Stimulated activated CD4-positive, alpha-beta T cell treated with anti-CD3 and anti-CD28 coated beads, Interleukin-12 subunit alpha, Interleukin-12 subunit beta, amount 100 ng/mL, for 24 hours (primary cell): ENCODE measurements around the gene ERICH2.

ENCODE experiments used
- DNase-seq, 2 experiments: peaks; one replicate each; pipeline ENCODE4 v3.0.0-alpha.2; 2020; ENCODE audit warnings: low read depth in 2 of 2

The ERICH2 gene

DNA sequence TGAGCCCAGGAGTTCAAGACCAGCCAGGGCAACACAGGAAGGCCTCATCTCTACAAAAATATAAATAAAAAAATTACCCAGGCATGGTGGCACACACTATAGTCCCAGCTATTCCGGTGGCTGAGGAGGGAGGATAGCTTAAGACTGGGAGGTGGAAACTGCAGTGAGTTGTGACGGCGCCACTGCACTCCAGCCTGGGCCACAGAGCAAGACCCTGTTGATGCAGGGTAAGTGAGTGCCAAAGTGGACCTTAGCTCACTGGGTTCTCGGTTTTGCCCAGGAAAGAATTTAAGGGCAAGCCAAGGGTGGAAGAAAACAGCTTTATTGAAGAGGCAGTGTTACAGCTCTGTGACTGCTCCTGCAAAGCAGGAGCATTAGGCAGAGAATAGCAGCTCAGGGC, 6.9 kb upstream of the ERICH2 start:
- DNase-seq = no peak

DNA sequence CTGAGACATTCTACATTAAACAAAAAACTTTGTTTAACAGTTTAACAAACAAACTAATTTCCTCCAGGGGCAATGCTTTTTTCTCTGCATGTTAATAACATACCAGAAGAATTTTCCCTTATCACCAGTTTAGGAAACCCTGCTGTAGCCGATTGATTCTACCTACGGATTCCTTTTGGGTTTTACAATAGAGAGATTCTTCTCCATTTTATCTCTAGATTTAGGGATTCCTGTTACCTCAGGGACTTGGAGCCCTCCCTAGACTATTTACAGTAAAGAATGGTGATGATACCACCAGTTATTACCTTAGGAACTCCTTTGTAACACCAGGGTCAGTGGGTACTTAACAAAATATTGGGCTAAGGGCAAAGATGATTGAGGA, 5.3 kb upstream of the ERICH2 start:
- no peak for DNase-seq

DNA sequence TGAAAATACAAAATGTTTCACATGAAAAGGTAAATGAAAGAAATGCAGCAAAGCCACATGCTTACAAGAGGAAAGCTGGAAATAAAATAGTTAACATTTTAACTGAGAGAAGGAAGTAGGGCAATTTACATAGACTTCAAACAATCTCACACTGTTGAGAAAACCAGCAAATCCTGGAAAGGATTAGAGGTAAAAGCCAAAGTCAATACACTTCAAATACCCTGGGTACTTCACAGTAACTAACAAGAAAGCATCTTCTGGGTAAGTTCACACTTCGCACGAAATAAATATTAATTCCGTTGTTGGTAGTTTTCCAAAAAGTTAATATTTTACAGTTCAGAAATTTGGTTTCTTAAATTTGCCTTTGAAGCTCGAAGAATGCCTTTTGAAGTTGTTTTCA, 3.5 kb upstream of the ERICH2 start:
- no peak for DNase-seq

- peak; percentile 40 to 60 for DNase-seq
These were observed 635 bp downstream of the ERICH2 start for GRCh38 chr2:170770606-170771420.

- DNase-seq = no peak
These were observed 1.3 kb downstream of the ERICH2 start for GRCh38 chr2:170771421-170771937.

- DNase-seq = no peak
These were observed 2.1 kb downstream of the ERICH2 start for GRCh38 chr2:170772295-170772694.

GRCh38 chr2:170774074-170774473, 3.9 kb downstream of the ERICH2 start:
- no peak for DNase-seq

GRCh38 chr2:170778900-170779299, 8.7 kb downstream of the ERICH2 start:
- no peak for DNase-seq

- no peak for DNase-seq
These were observed 9.1 kb downstream of the ERICH2 start for GRCh38 chr2:170779304-170779703.

GRCh38 chr2:170782673-170783072, 12.5 kb downstream of the ERICH2 start:
- no peak for DNase-seq

GRCh38 chr2:170783549-170783948, 13.4 kb downstream of the ERICH2 start:
- no peak for DNase-seq

DNA sequence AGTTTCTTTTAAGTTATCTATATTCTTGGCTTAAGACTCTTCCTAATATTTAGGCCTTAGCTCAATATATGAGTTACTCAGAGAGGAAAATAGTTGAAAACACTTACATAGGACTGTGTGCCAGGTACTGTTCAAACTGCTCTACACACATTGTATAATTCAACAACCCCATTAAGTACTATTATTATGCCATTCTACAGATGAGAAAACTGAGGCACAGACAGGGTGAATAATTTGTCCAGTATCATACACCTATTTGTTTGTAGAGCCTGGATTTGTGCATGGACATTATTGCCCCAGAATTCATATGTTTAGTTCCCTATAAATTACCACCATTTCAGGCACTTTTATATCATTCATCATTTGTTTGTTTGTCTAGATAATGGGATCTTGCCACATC, 28.8 kb downstream of the ERICH2 start:
- no peak for DNase-seq

DNA sequence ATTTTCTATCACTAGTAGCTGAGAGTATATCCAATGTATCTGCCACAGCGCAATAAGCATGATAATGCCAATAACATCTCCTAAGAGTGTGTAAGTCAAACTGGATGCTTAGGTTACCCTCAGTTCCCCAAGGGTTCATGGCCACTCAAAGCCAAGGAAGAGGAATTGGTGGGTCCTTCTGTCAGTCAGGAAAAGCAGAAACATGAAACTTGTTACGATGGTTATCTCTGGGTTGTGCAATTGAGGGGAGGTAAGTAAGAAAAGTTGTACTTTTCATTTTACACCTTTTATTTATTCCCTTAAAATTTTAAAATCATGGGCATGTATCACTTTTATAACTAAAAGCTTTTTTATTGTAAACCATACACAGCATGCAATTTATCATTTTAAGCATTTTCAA, 36.4 kb downstream of the ERICH2 start:
- DNase-seq = no peak

DNA sequence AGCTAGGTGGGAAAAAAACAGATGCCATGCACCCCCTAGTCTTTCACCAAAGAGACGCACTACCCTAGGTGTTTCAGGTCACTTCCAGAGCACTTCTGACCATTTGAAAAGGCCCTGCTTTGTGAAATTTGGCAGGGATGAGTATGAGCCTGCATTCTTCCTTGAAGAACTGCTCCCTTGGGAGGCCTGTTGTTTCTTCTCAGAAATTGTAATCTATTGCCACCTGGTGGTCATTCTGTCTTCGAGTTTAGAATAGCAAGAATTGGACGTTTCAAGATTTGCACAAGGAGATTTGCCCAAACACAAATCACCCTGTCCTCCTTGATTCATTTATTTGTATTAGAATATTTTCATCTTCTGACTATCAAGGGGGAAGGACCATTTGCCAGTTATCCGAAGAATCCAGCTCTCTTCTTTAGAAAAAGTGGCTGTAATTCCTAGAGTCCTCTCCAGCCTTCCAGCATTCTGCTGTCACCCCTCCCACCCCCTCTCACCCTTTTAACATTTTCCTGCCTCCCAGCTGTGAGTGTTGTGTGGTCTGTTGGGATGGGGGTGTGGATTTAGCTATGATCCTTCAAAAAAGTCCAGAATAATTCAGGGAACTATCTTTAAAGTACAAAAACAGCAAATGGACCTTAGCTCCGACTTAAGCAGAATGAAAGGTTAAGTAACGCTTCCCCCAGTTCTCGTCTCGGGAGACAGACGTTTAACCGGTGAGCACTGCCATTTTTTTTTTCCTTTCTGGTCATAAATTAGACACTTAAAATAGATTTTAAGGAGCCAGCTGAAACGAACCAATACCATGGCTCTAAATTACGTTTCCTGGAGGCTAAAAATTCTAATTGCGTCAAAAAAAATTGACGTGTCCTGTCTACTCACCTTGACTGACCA, 42.8 kb downstream of the ERICH2 start:
- DNase-seq = no peak

- DNase-seq = no peak
These were observed 43.7 kb downstream of the ERICH2 start for GRCh38 chr2:170813611-170814532.

DNA sequence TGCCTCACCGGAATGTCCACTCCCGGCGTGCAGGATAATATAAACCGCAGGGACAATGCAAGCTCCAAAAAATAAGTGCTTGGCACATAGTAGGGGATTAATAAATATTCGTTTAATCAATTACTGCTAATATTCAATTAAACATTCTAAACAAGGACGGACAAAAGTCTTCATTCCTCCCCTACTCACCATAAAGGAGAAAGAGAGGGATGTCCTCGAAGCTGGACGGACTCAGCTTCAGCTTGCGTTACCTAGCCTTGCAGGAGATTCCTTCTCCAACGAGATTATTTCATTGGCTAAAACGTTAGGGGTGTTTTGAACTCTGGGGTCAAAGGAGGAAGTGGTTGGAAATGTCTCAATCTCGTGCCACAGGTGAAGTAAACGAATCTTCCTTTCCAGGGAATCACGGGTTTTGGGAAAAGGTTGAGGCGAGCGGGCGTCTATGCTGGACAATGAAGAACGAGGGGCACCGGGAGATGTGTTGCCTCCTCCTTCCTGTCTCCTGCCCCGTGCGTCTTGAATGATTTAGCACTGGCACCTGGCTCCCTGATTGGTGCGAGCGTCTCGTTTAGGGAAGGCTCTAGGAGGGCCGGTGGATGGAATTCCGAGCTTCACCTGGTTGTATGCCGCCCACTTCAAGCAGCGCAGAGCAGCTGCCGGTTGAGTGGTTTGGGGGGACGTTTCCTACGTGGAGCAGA, 44.5 kb downstream of the ERICH2 start:
- no peak for DNase-seq

DNA sequence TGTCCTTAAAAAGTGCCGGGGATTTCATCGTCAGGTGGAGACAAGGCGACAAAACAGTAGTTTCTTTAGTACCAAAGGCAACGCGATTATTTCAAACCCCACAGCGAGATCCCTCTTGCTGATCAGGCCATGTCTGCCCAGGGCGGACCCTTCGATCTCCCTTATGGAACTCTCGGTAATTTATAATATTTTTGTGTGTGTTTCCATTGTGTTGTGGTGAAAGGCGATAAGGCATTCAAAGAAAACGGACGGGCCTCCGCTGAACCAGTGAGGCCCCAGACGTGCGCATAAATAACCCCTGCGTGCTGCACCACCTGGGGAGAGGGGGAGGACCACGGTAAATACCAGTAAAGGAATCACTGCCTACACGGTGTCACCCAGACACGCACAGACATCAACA, 45.1 kb downstream of the ERICH2 start:
- no peak for DNase-seq

GRCh38 chr2:170815746-170816503, 45.7 kb downstream of the ERICH2 start:
- DNase-seq = peak in 1 of 2 experiments; percentile 59

DNA sequence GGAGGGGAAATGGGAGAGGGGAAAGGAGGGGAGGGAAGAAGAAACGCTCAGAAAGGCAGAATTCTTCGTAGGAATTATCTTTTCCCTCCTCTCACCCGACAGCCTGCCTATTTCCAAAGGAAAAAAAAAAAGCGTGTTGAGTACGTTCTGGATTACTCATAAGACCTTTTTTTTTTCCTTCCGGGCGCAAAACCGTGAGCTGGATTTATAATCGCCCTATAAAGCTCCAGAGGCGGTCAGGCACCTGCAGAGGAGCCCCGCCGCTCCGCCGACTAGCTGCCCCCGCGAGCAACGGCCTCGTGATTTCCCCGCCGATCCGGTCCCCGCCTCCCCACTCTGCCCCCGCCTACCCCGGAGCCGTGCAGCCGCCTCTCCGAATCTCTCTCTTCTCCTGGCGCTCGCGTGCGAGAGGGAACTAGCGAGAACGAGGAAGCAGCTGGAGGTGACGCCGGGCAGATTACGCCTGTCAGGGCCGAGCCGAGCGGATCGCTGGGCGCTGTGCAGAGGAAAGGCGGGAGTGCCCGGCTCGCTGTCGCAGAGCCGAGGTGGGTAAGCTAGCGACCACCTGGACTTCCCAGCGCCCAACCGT, 46.4 kb downstream of the ERICH2 start, which contains the start of gene GAD1:
Gene GAD1 (plus strand): TSS at position 384 of the 589 bp plus-strand sequence. CDS start 1,705 bp downstream, outside the sequence.
- peak; percentile 44 to 73 for DNase-seq
